ENCODE data around the gene SPAG16. TPM values are rescaled to one million over a fixed set of nuclear protein-coding genes. Genes with fewer than 3 reads are reported as not detected.

The SPAG16 gene
- total and polyA plus RNA-seq, 2 of the 13 experiments (the other 11 are each of a cell fraction or from before 2014, with no cell fraction given), result 9.6 to 26.5 TPM

- Histone ChIP-seq H2AFZ (ENCODE audit: low read length) (no peak overlapping the region), H3K4me2 (ENCODE audit: low read depth, low read length) (no peak overlapping the region), H3K36me3 (replicated peaks in 1 of 2; ENCODE audit: control insufficient read depth in 1 of 2, insufficient read depth in 2 of 2, low read length in 2 of 2) (no peaks in the 10 kb centered on the region), H3K27ac (ENCODE audit: extremely low read length, insufficient read depth, low read length) (no peak overlapping the region), H3K4me1 (ENCODE audit: insufficient read depth, low read length) (no peaks in the 10 kb centered on the region), H4K20me1 (ENCODE audit: insufficient read depth, low read length) (no peaks in the 10 kb centered on the region), H3K9me3 (ENCODE audit: low read length) (peaks cover 5% of the 10 kb centered on the region; the same call in 1 of the 2 replicates), H3K27me3 (ENCODE audit: control insufficient read depth in 1 of 2, insufficient read depth in 2 of 2, low read length in 2 of 2) (no peaks in the 10 kb centered on the region; a peak in 1 of 5 replicates), H3K79me2 (ENCODE audit: insufficient read depth, low read length) (no peaks in the 10 kb centered on the region), H3K9ac (ENCODE audit: insufficient read depth, low read depth, low read length) (no peak overlapping the region), H3K4me3 (replicated peaks in 1 of 3; ENCODE audit: insufficient read depth in 1 of 3, low read depth in 2 of 3, low read length in 3 of 3) (no peak overlapping the region)
- TF ChIP-seq ZNF275 (CRISPR knock-in tag; IDR thresholded peaks at IDR 0.05; ENCODE audit: borderline replicate concordance), result no peak
- peak; percentile 80 for TF ChIP-seq CEBPB (IDR thresholded peaks at IDR 0.05; ENCODE audit: borderline replicate concordance, low read depth, low read length)
- no peak for TF ChIP-seq SCMH1 (CRISPR knock-in tag; IDR thresholded peaks at IDR 0.05; ENCODE audit: borderline replicate concordance)
- ATAC-seq, result no peak
- in situ Hi-C loops (cut with HindIII; ENCODE audit: extremely low pct_ligation_motif_present, low pct_unique_long_range_greater_than_20kb), result no loop called here
- intact Hi-C loops (cut with micrococcal nuclease; ENCODE audit: unreplicated experiment), result no loop called here
- CTCF ChIA-PET (ENCODE audit: low intra/inter-chr PET ratio, low total read pairs), result no interaction called here
- no peak for DNase-seq (ENCODE audit: low spot score)
- WGBS (ENCODE audit: low lambda C conversion rate), result 24% methylated on average over 4 of the region's 4 CpGs
- no peak for FAIRE-seq
- POLR2A ChIA-PET, result no interaction called here
- BruUV-seq (replicated peaks), result no TSS peak
These were observed 1076.9 kb downstream of the SPAG16 start for GRCh38 chr2:214361116-214361515.

- BruUV-seq (replicated peaks), result no TSS peak
- POLR2A ChIA-PET, result no interaction called here
- H2AFZ ChIP-seq (ENCODE audit: low read length), result no peak overlapping the region
- no peaks in the 10 kb centered on the region for H3K36me3 ChIP-seq (replicated peaks in 1 of 2; ENCODE audit: control insufficient read depth in 1 of 2, insufficient read depth in 2 of 2, low read length in 2 of 2)
- H3K79me2 ChIP-seq (ENCODE audit: insufficient read depth, low read length), result no peaks in the 10 kb centered on the region
- H3K9me3 ChIP-seq (ENCODE audit: low read length), result no peaks in the 10 kb centered on the region
- no peaks in the 10 kb centered on the region for H3K27me3 ChIP-seq (ENCODE audit: control insufficient read depth in 1 of 2, insufficient read depth in 2 of 2, low read length in 2 of 2)
- no peak overlapping the region for H3K4me3 ChIP-seq (replicated peaks in 1 of 3; ENCODE audit: insufficient read depth in 1 of 3, low read depth in 2 of 3, low read length in 3 of 3)
- ATAC-seq (no peak), DNase-seq (ENCODE audit: low spot score) (no peak), FAIRE-seq (no peak)
- intact Hi-C loops (cut with micrococcal nuclease; ENCODE audit: unreplicated experiment), result no loop called here
- H3K9ac ChIP-seq (ENCODE audit: insufficient read depth, low read depth, low read length), result no peak overlapping the region
- H3K27ac ChIP-seq (ENCODE audit: extremely low read length, insufficient read depth, low read length), result no peak overlapping the region
- no peaks in the 10 kb centered on the region for H4K20me1 ChIP-seq (ENCODE audit: insufficient read depth, low read length)
- no peaks in the 10 kb centered on the region for H3K4me1 ChIP-seq (ENCODE audit: insufficient read depth, low read length)
- 23% methylated on average over 1 of the region's 1 CpG for WGBS (ENCODE audit: low lambda C conversion rate)
- in situ Hi-C loops (cut with HindIII; ENCODE audit: extremely low pct_ligation_motif_present, low pct_unique_long_range_greater_than_20kb), result no loop called here
- no peak overlapping the region for H3K4me2 ChIP-seq (ENCODE audit: low read depth, low read length)
- CTCF ChIA-PET (ENCODE audit: low intra/inter-chr PET ratio, low total read pairs), result no interaction called here
- TF ChIP-seq ZNF180 (CRISPR knock-in tag; IDR thresholded peaks at IDR 0.05; ENCODE audit: borderline replicate concordance, low read depth) (no peak), LBX2 (CRISPR knock-in tag; IDR thresholded peaks at IDR 0.05; ENCODE audit: borderline replicate concordance) (no peak), REL (CRISPR knock-in tag; conservative IDR thresholded peaks at IDR 0.05) (no peak), MTA1 (CRISPR knock-in tag; IDR thresholded peaks at IDR 0.05; ENCODE audit: borderline replicate concordance) (no peak), PRDM4 (CRISPR knock-in tag; IDR thresholded peaks at IDR 0.05; ENCODE audit: borderline replicate concordance) (no peak), ZNF550 (CRISPR knock-in tag; IDR thresholded peaks at IDR 0.05; ENCODE audit: borderline replicate concordance) (no peak)
These were observed 1081.3 kb downstream of the SPAG16 start for GRCh38 chr2:214365549-214365948.
